HG02642 (cell line): Measurements from ENCODE around the gene SLC49A3.
"Not testable (repeated sequence)": the region's sequence is repeated elsewhere in the genome, so short reads cannot be mapped to it uniquely, and the experiment has no call there.

Experiments
- ATAC-seq: cut with Tn5 transposase; IDR thresholded peaks from one replicate; pipeline ENCODE4 v1.9.1; 2021; ENCODE audit warnings: mild to moderate bottlenecking; ENCODE audit not compliant: unreplicated experiment, poor library complexity

SLC49A3 gene

GRCh38 chr4:688854-689681 lies at the start of gene SLC49A3:
Gene SLC49A3, minus strand, starts transcription at chr4:689151. Its CDS starts 24 bp downstream, at chr4:689127.
- no peak for ATAC-seq

- ATAC-seq = not testable (repeated sequence)
These were observed 47.6 kb upstream of the SLC49A3 start for GRCh38 chr4:736561-736960.

GRCh38 chr4:735583-735982 lies 46.6 kb upstream of the SLC49A3 start:
- no peak for ATAC-seq

GRCh38 chr4:734951-735350 lies 46.0 kb upstream of the SLC49A3 start:
- no peak for ATAC-seq

- no peak for ATAC-seq
These were observed 45.1 kb upstream of the SLC49A3 start for GRCh38 chr4:734075-734474.

GRCh38 chr4:733631-733980 lies 44.7 kb upstream of the SLC49A3 start:
- ATAC-seq = no peak

- no peak for ATAC-seq
These were observed 44.1 kb upstream of the SLC49A3 start for GRCh38 chr4:732911-733630.

- ATAC-seq = no peak
These were observed 43.5 kb upstream of the SLC49A3 start for GRCh38 chr4:732486-732885.

GRCh38 chr4:731954-732353 lies 43.0 kb upstream of the SLC49A3 start:
- ATAC-seq = not testable (repeated sequence)

- not testable (repeated sequence) for ATAC-seq
These were observed 42.3 kb upstream of the SLC49A3 start for GRCh38 chr4:730946-731904.

GRCh38 chr4:730511-730910 lies 41.6 kb upstream of the SLC49A3 start:
- ATAC-seq = no peak

GRCh38 chr4:729336-730315 lies 40.7 kb upstream of the SLC49A3 start:
- ATAC-seq = no peak

GRCh38 chr4:727576-727975 lies 38.6 kb upstream of the SLC49A3 start:
- no peak for ATAC-seq

- no peak for ATAC-seq
These were observed 37.9 kb upstream of the SLC49A3 start for GRCh38 chr4:726838-727237.

- no peak for ATAC-seq
These were observed 37.4 kb upstream of the SLC49A3 start for GRCh38 chr4:726235-726787.

GRCh38 chr4:725391-726234 lies 36.7 kb upstream of the SLC49A3 start:
- no peak for ATAC-seq

- ATAC-seq = no peak
These were observed 35.0 kb upstream of the SLC49A3 start for GRCh38 chr4:723751-724530.
